ENCODE data around the gene RXRB. TPM values are rescaled to one million over a fixed set of nuclear protein-coding genes. Genes with fewer than 3 reads are reported as not detected.

RXRB gene
- total and polyA plus RNA-seq, 2 of the 8 experiments (the other 6 are each of a cell fraction or from before 2014, with no cell fraction given): 13.0 to 18.1 TPM

GRCh38 chr6:33165581-33166258 is 34.7 kb downstream of the RXRB start:
- Histone ChIP-seq H2AFZ (ENCODE audit: low read length) (no peak overlapping the region), H3K14ac (ENCODE audit: insufficient read length) (no peak overlapping the region), H4K5ac (ENCODE audit: insufficient read length, low read depth, low read length) (no peak overlapping the region), H3K9ac (replicated peaks in 1 of 4; ENCODE audit: extremely low read depth in 1 of 4, low read depth in 3 of 4, low read length in 3 of 4) (no peak overlapping the region), H4K20me1 (replicated peaks in 1 of 2; ENCODE audit: control insufficient read depth in 1 of 2, insufficient read depth in 2 of 2, low read length in 2 of 2) (no peaks in the 10 kb centered on the region), H4K91ac (replicated peaks; ENCODE audit: insufficient read length, low read length) (no peak overlapping the region), H3K27me3 (replicated peaks in 1 of 4; ENCODE audit: control insufficient read depth in 3 of 4, extremely low read depth in 1 of 4, insufficient read depth in 3 of 4, low read length in 3 of 4) (peaks cover 0 to 8% (median 2%) of the 10 kb centered on the region in 4 experiments; a peak in 4 of 7 replicates), H3K79me2 (ENCODE audit: control insufficient read depth in 1 of 2, insufficient read depth in 2 of 2, low read length in 2 of 2) (no peaks in the 10 kb centered on the region), H2BK20ac (ENCODE audit: low read length) (no peak overlapping the region), H3K9me3 (ENCODE audit: insufficient read depth in 2 of 2, low read depth in 1 of 2, low read length in 1 of 2) (no peaks in the 10 kb centered on the region), H3K4me3 (ENCODE audit: extremely low read depth in 1 of 4, insufficient read depth in 2 of 4, low read depth in 3 of 4, low read length in 4 of 4) (no peak overlapping the region), H3K4ac (replicated peaks; ENCODE audit: insufficient read length, low read depth, low read length) (no peak overlapping the region), H2BK5ac (ENCODE audit: low read depth, low read length) (no peak overlapping the region), H2BK12ac (ENCODE audit: low read depth, low read length) (no peak overlapping the region), H3K36me3 (ENCODE audit: control insufficient read depth in 2 of 4, insufficient read depth in 4 of 4, low read length in 3 of 4) (no peaks in the 10 kb centered on the region), H3K4me2 (ENCODE audit: insufficient read depth in 1 of 2, low read depth in 2 of 2, low read length in 2 of 2) (no peak overlapping the region), H3K56ac (replicated peaks; ENCODE audit: insufficient read length, low read depth, low read length) (no peak overlapping the region), H3K27ac (ENCODE audit: low read depth, low read length) (no peak overlapping the region), H2BK120ac (replicated peaks; ENCODE audit: low read depth, low read length) (no peak overlapping the region), H3K18ac (ENCODE audit: extremely low read depth, low read length) (no peak overlapping the region), H2BK15ac (ENCODE audit: low read length) (no peak overlapping the region), H3K23me2 (ENCODE audit: low read depth, low read length) (peaks cover 7% of the 10 kb centered on the region; the same call in 1 of the 2 replicates), H4K8ac (ENCODE audit: extremely low read depth, insufficient read depth, low read length) (no peak overlapping the region), H3K23ac (ENCODE audit: insufficient read length) (no peak overlapping the region), H3K79me1 (ENCODE audit: low read depth, low read length) (no peaks in the 10 kb centered on the region), H2AK5ac (ENCODE audit: low read depth, low read length) (no peak overlapping the region), H3K4me1 (replicated peaks in 1 of 4; ENCODE audit: control insufficient read depth in 3 of 4, insufficient read depth in 4 of 4, low read length in 3 of 4) (peaks cover 0 to 6% (median 2%) of the 10 kb centered on the region in 4 experiments; a peak in 6 of 7 replicates)
- no peak for FAIRE-seq
- TF ChIP-seq EP300 (IDR thresholded peaks at IDR 0.05; ENCODE audit: borderline replicate concordance in 1 of 2, low read depth in 2 of 2, low read length in 2 of 2) (no peak), HDAC2 (IDR thresholded peaks at IDR 0.05; ENCODE audit: borderline replicate concordance in 1 of 2, low read depth in 2 of 2, low read length in 2 of 2) (no peak), GTF2F1 (IDR thresholded peaks at IDR 0.05; ENCODE audit: borderline replicate concordance, low read depth, low read length) (no peak), CBX8 (IDR thresholded peaks at IDR 0.05; ENCODE audit: borderline replicate concordance, low read depth, low read length) (no peak), E2F6 (IDR thresholded peaks at IDR 0.05) (no peak), SAP30 (IDR thresholded peaks at IDR 0.05; ENCODE audit: insufficient read depth, insufficient replicate concordance, low read length) (no peak), RFX5 (IDR thresholded peaks at IDR 0.05; ENCODE audit: borderline replicate concordance, low read depth, low read length) (no peak), TEAD4 (IDR thresholded peaks at IDR 0.05; ENCODE audit: low read depth, low read length) (no peak), POLR2A (IDR thresholded peaks at IDR 0.05; ENCODE audit: control extremely low read depth in 1 of 2, low read depth in 2 of 2, low read length in 2 of 2) (no peak), TBP (IDR thresholded peaks at IDR 0.05; ENCODE audit: low read depth, low read length) (no peak), POU5F1 (IDR thresholded peaks at IDR 0.05; ENCODE audit: low read depth, low read length) (no peak), JUND (IDR thresholded peaks at IDR 0.05; ENCODE audit: low read length) (no peak)
- 92% methylated on average over 17 of the region's 17 CpGs; no CpG with 5 or more reads in 1 of the 2 experiments for WGBS, 2 experiments (ENCODE audit: extremely low coverage in 1 of 2, insufficient coverage in 1 of 2, insufficient read length in 1 of 2, insufficient replicate concordance in 2 of 2, low coverage in 1 of 2, low lambda C conversion rate in 2 of 2, missing lambda C conversion rate in 1 of 2)
- DNase-seq (ENCODE audit: low read depth in 1 of 2, low spot score in 2 of 2): no peak
- CTCF ChIA-PET (ENCODE audit: partially characterized antibody): interaction anchor here (0.6 to 9.5 kb wide), 5 partner anchors 17 to 181 kb away, joined by 3 to 57 read pairs (median 5); no protein-coding TSS in a partner anchor
- POLR2A ChIA-PET (ENCODE audit: partially characterized antibody): interaction anchor here (0.9 to 3.0 kb wide), 3 partner anchors 48 to 194 kb away, joined by 4 to 8 read pairs (median 5); no protein-coding TSS in a partner anchor

All from H1 (cell line).